GM18951 (cell line): ENCODE measurements around the gene VPS41.

ENCODE experiments used
- POLR2A ChIP-seq: IDR thresholded peaks from 4 replicates; pipeline ENCODE4 v1.6.1; 2011; ENCODE audit warnings: mild to moderate bottlenecking; ENCODE audit not compliant: insufficient read length, insufficient read depth; ENCODE audit errors: extremely low read depth
- in situ Hi-C: fragments of 300-500 bp; cut with MboI; formaldehyde crosslinking; loops from one replicate; pipeline ENCODE4 v1.12.0; 2022; ENCODE audit warnings: low sequenced_read_pairs, mixed read lengths, inconsistent platforms; ENCODE audit not compliant: unreplicated experiment

The VPS41 gene

GRCh38 chr7:38781991-38782390, 127.0 kb downstream of the VPS41 start:
- TF ChIP-seq POLR2A, result no peak
- in situ Hi-C loops, result loop anchor here (10.0 kb wide), 1 partner anchor 703 kb away; no protein-coding TSS in a partner anchor

GRCh38 chr7:38777609-38778008, 131.4 kb downstream of the VPS41 start:
- no peak for TF ChIP-seq POLR2A
- in situ Hi-C loops, result no loop called here

GRCh38 chr7:38775506-38776175, 133.3 kb downstream of the VPS41 start:
- no peak for TF ChIP-seq POLR2A

GRCh38 chr7:38773430-38773829, 135.6 kb downstream of the VPS41 start:
- no peak for TF ChIP-seq POLR2A

More at GRCh38 chr7:38775506-38776175, 133.3 kb downstream of the VPS41 start:
- in situ Hi-C loops, result no loop called here

GRCh38 chr7:38760226-38760625, 148.8 kb downstream of the VPS41 start:
- in situ Hi-C loops, result no loop called here

More at GRCh38 chr7:38773430-38773829, 135.6 kb downstream of the VPS41 start:
- in situ Hi-C loops, result no loop called here

GRCh38 chr7:38759028-38759427, 150.0 kb downstream of the VPS41 start:
- TF ChIP-seq POLR2A, result no peak
- in situ Hi-C loops, result no loop called here

More at GRCh38 chr7:38760226-38760625, 148.8 kb downstream of the VPS41 start:
- no peak for TF ChIP-seq POLR2A

- no peak for TF ChIP-seq POLR2A
- in situ Hi-C loops, result no loop called here
Observed at GRCh38 chr7:38757931-38758330, 151.1 kb downstream of the VPS41 start.

- TF ChIP-seq POLR2A, result no peak
- in situ Hi-C loops, result no loop called here
Observed at GRCh38 chr7:38756521-38756920, 152.5 kb downstream of the VPS41 start.

GRCh38 chr7:38753347-38753746, 155.6 kb downstream of the VPS41 start:
- in situ Hi-C loops, result no loop called here
- no peak for TF ChIP-seq POLR2A

- no peak for TF ChIP-seq POLR2A
- in situ Hi-C loops, result no loop called here
Observed at GRCh38 chr7:38751416-38751815, 157.6 kb downstream of the VPS41 start.

GRCh38 chr7:38748056-38748610, 160.9 kb downstream of the VPS41 start:
- no peak for TF ChIP-seq POLR2A
- in situ Hi-C loops, result no loop called here

GRCh38 chr7:38746438-38746837, 162.6 kb downstream of the VPS41 start:
- in situ Hi-C loops, result no loop called here
- TF ChIP-seq POLR2A, result no peak

- no peak for TF ChIP-seq POLR2A
- in situ Hi-C loops, result no loop called here
Observed at GRCh38 chr7:38744746-38745145, 164.2 kb downstream of the VPS41 start.

- in situ Hi-C loops, result no loop called here
Observed at GRCh38 chr7:38743899-38744298, 165.1 kb downstream of the VPS41 start.

More at GRCh38 chr7:38743899-38744298, 165.1 kb downstream of the VPS41 start:
- TF ChIP-seq POLR2A, result no peak
